Measurements from ENCODE around the gene CLPSL2.
"Not testable (repeated sequence)": the region's sequence is repeated elsewhere in the genome, so short reads cannot be mapped to it uniquely, and the experiment has no call there.

Gene CLPSL2

GRCh38 chr6:35733633-35734032 is 42.8 kb upstream of the CLPSL2 start:
- Histone ChIP-seq H3K27me3 (ENCODE audit: insufficient read depth, poor library complexity, severe bottlenecking) (no peaks in the 10 kb centered on the region), H3K4me3 (replicated peaks; ENCODE audit: insufficient read depth, low read length) (no peak overlapping the region), H3K27ac (replicated peaks) (no peak overlapping the region)
- TF ChIP-seq GABPA (IDR thresholded peaks at IDR 0.05; ENCODE audit: low read depth) = no peak
- no peak for TF ChIP-seq CTCF (IDR thresholded peaks at IDR 0.05; ENCODE audit: insufficient read depth, low read length)
- no peak for TF ChIP-seq POLR2AphosphoS5 (IDR thresholded peaks at IDR 0.05; ENCODE audit: low read depth)
- TF ChIP-seq SPI1 (IDR thresholded peaks at IDR 0.05; ENCODE audit: borderline replicate concordance, low read depth) = no peak
- TF ChIP-seq REST (IDR thresholded peaks at IDR 0.05; ENCODE audit: insufficient replicate concordance, low read depth) = no peak
- DNase-seq (ENCODE audit: low read depth in 1 of 2, low spot score in 1 of 2) = no peak

- H3K27me3 ChIP-seq (ENCODE audit: insufficient read depth, poor library complexity, severe bottlenecking); DNase-seq (ENCODE audit: low read depth in 1 of 2, low spot score in 1 of 2); H3K27ac ChIP-seq (replicated peaks); H3K4me3 ChIP-seq (replicated peaks; ENCODE audit: insufficient read depth, low read length): not testable (repeated sequence)
Observed at GRCh38 chr6:35734319-35734718, 42.1 kb upstream of the CLPSL2 start.

GRCh38 chr6:35735452-35735851 is 40.9 kb upstream of the CLPSL2 start:
- TF ChIP-seq GABPA (IDR thresholded peaks at IDR 0.05; ENCODE audit: low read depth) = no peak
- TF ChIP-seq CTCF (IDR thresholded peaks at IDR 0.05; ENCODE audit: insufficient read depth, low read length) = no peak
- no peak for TF ChIP-seq SPI1 (IDR thresholded peaks at IDR 0.05; ENCODE audit: borderline replicate concordance, low read depth)
- TF ChIP-seq POLR2AphosphoS5 (IDR thresholded peaks at IDR 0.05; ENCODE audit: low read depth) = no peak
- no peak for TF ChIP-seq REST (IDR thresholded peaks at IDR 0.05; ENCODE audit: insufficient replicate concordance, low read depth)
- no peak for DNase-seq (ENCODE audit: low read depth in 1 of 2, low spot score in 1 of 2)

GRCh38 chr6:35736253-35736894 is 40.0 kb upstream of the CLPSL2 start:
- peak in 1 of 2 experiments; percentile 78 for DNase-seq (ENCODE audit: low read depth in 1 of 2, low spot score in 1 of 2)
- H3K4me3 ChIP-seq (replicated peaks; ENCODE audit: insufficient read depth, low read length) = no peak overlapping the region
- peak; percentile 77 for TF ChIP-seq CTCF (IDR thresholded peaks at IDR 0.05; ENCODE audit: insufficient read depth, low read length)
- TF ChIP-seq SPI1 (IDR thresholded peaks at IDR 0.05; ENCODE audit: borderline replicate concordance, low read depth) = no peak
- H3K27me3 ChIP-seq (ENCODE audit: insufficient read depth, poor library complexity, severe bottlenecking) = no peaks in the 10 kb centered on the region
- H3K27ac ChIP-seq (replicated peaks) = no peak overlapping the region

More at GRCh38 chr6:35735452-35735851, 40.9 kb upstream of the CLPSL2 start:
- H3K27ac ChIP-seq (replicated peaks) = no peak overlapping the region
- no peak overlapping the region for H3K4me3 ChIP-seq (replicated peaks; ENCODE audit: insufficient read depth, low read length)
- no peaks in the 10 kb centered on the region for H3K27me3 ChIP-seq (ENCODE audit: insufficient read depth, poor library complexity, severe bottlenecking)

All from HL-60 (cell line).